Spleen (tissue), 11 donors: ENCODE results near the gene MAP1LC3A. TPM values are rescaled to one million over a fixed set of nuclear protein-coding genes. Genes with fewer than 3 reads are reported as not detected.

Experiments
- DNase-seq: peaks from one replicate; pipeline ENCODE4 v3.0.0-alpha.2; 2020
- H3K27ac ChIP-seq, 8 donors: fragments of 200-600 bp; sonication (generic) in 7 of 8; 1 replicate in 4 of 8; 2 replicates in 4 of 8; pipeline versions ENCODE4 v1.5.0 to v1.8.0; 2016 to 2021; ENCODE audit warnings: inconsistent platforms in 4 of 8, mild to moderate bottlenecking in 4 of 8, moderate library complexity in 1 of 8
- H3K27me3 ChIP-seq, 7 donors: fragments of 200-600 bp; sonication (generic) in 6 of 7; replicated peaks in 1 of 7; 1 replicate in 4 of 7; 2 replicates in 3 of 7; pipeline versions ENCODE4 v1.5.0 to v1.8.0; 2016 to 2021; ENCODE audit warnings: inconsistent platforms in 3 of 7, mild to moderate bottlenecking in 1 of 7
- H3K36me3 ChIP-seq, 6 donors: fragments of 200-600 bp; sonication (generic) in 5 of 6; 1 replicate in 4 of 6; 2 replicates in 2 of 6; pipeline versions ENCODE4 v1.5.0 to v1.8.0; 2016 to 2021; ENCODE audit warnings: inconsistent platforms in 2 of 6
- H3K4me1 ChIP-seq, 6 donors: fragments of 200-600 bp; sonication (generic) in 5 of 6; 1 replicate in 3 of 6; 2 replicates in 3 of 6; pipeline versions ENCODE4 v1.5.0 to v1.8.0; 2016 to 2021; ENCODE audit warnings: inconsistent platforms in 3 of 6
- H3K4me3 ChIP-seq, 8 donors: fragments of 200-600 bp; sonication (generic) in 7 of 8; 1 replicate in 4 of 8; 2 replicates in 4 of 8; pipeline versions ENCODE4 v1.5.0 to v1.8.0; 2016 to 2021; ENCODE audit warnings: inconsistent platforms in 4 of 8, mild to moderate bottlenecking in 4 of 8, moderate library complexity in 2 of 8
- H3K9me3 ChIP-seq, 8 donors: fragments of 200-600 bp; sonication (generic) in 7 of 8; 1 replicate in 4 of 8; 2 replicates in 4 of 8; pipeline versions ENCODE4 v1.5.0 to v1.8.0; 2016 to 2021; ENCODE audit warnings: inconsistent platforms in 4 of 8
- POLR2A ChIP-seq, 3 donors: fragments of 450-650 bp; IDR thresholded peaks; one replicate each; pipeline ENCODE4 v1.5.1; 2017; ENCODE audit warnings: antibody characterized with exemption in 3 of 3, mild to moderate bottlenecking in 1 of 3
- POLR2AphosphoS5 ChIP-seq, 3 donors: sonication (generic); formaldehyde crosslinking; IDR thresholded peaks; one replicate each; pipeline ENCODE4 v1.5.1; 2017; ENCODE audit warnings: antibody characterized with exemption in 3 of 3
- WGBS, 5 donors: extraction: QIAGEN DNeasy Blood & Tissue Kit in 3 of 5; methylation state at CpG; one replicate each; pipeline versions ENCODE4 v1.1.5 to v1.1.7; 2013 to 2018; 5-methylcytosine and 5-hydroxymethylcytosine counted together
- intact Hi-C: fragments of 100-400 bp; cut with DNase I; formaldehyde crosslinking; loops from one replicate; pipeline ENCODE4 v1.15.0; 2023; ENCODE audit warnings: low total_unique reads
- polyA plus RNA-seq, 3 donors: library from polyadenylated mRNA; stranded (reverse); fragments of 200-250 nt; gene quantifications; one replicate each; pipeline ENCODE4 v1.2.1, GENCODE V29; 2013
- total RNA-seq, 7 donors: library from RNA; depleted of rRNA in 3 of 7; stranded (reverse); fragments of >200 nt in 3 of 7; fragmentation: NEBNext Ultra II Directional in 4 of 7; extraction: Animal tissue kit (Norgen Biotek cat#: 25700) in 4 of 7; gene quantifications; one replicate each; pipeline versions ENCODE4 v1.1.0 to v1.2.1, GENCODE V29; 2016 to 2021
- TF ChIP-seq, protein P1 (sequence below), 11 experiments: fragments of 200-600 bp in 7 of 11; fragments of 450-650 bp in 4 of 11; sonication (generic) in 4 of 11; IDR thresholded peaks in 8 of 11; conservative IDR thresholded peaks in 3 of 11; 1 replicate in 7 of 11; 2 replicates in 4 of 11; pipeline versions ENCODE4 v1.4.0 to v1.8.0; 2016 to 2021; ENCODE audit warnings: antibody characterized with exemption in 11 of 11, inconsistent platforms in 4 of 11, mild to moderate bottlenecking in 1 of 11
- donor health status: healthy with polysubstance abuse.
- donor health status: DM: no; HTN: no; CAD: no; lungs with moderate emphysema.
- donor health status: DM: no; HTN: no; CAD: no.
- donor health status: Bipolar disorder and iron deficiency.
- donor health status: healthy.
- donor health status: DM: no; HTN: no; CAD: no.
- donor health status: DM: yes; HTN: yes; CAD: no.

The MAP1LC3A gene
- total and polyA plus RNA-seq, 10 donors, result 13.0 to 56.7 (median 30.1) TPM

GRCh38 chr20:34582911-34583310 lies 24.4 kb downstream of the MAP1LC3A start:
- DNase-seq, result no peak
- TF ChIP-seq, protein P1, sequence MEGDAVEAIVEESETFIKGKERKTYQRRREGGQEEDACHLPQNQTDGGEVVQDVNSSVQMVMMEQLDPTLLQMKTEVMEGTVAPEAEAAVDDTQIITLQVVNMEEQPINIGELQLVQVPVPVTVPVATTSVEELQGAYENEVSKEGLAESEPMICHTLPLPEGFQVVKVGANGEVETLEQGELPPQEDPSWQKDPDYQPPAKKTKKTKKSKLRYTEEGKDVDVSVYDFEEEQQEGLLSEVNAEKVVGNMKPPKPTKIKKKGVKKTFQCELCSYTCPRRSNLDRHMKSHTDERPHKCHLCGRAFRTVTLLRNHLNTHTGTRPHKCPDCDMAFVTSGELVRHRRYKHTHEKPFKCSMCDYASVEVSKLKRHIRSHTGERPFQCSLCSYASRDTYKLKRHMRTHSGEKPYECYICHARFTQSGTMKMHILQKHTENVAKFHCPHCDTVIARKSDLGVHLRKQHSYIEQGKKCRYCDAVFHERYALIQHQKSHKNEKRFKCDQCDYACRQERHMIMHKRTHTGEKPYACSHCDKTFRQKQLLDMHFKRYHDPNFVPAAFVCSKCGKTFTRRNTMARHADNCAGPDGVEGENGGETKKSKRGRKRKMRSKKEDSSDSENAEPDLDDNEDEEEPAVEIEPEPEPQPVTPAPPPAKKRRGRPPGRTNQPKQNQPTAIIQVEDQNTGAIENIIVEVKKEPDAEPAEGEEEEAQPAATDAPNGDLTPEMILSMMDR (IDR thresholded peaks at IDR 0.05 in 8 of 11, conservative IDR thresholded peaks at IDR 0.05 in 3 of 11), result no peak
- intact Hi-C loops, result no loop called here
- Histone ChIP-seq H3K4me3 (no peak overlapping the region), H3K27ac (peak overlapping the region in 2 of 8 donors; percentile 3 to 72), H3K4me1 (peaks cover 11 to 59% (median 39%) of the 10 kb centered on the region in 6 donors), H3K36me3 (peaks cover 2 to 70% (median 20%) of the 10 kb centered on the region in 6 donors), H3K27me3 (no peaks in the 10 kb centered on the region), H3K9me3 (peaks cover 0 to 6% (median 0%) of the 10 kb centered on the region in 8 donors)
- 82 to 92% (median 87%) methylated on average over 4 of the region's 4 CpGs for WGBS, 5 donors

- intact Hi-C loops, result no loop called here
- TF ChIP-seq, protein P1 (IDR thresholded peaks at IDR 0.05 in 8 of 11, conservative IDR thresholded peaks at IDR 0.05 in 3 of 11), result no peak
- TF ChIP-seq POLR2AphosphoS5 (IDR thresholded peaks at IDR 0.05), result peak; percentile 24 to 71 (median 47)
- Histone ChIP-seq H3K27me3 (no peaks in the 10 kb centered on the region), H3K4me1 (peaks cover 11 to 53% (median 37%) of the 10 kb centered on the region in 6 donors), H3K36me3 (peaks cover 2 to 73% (median 22%) of the 10 kb centered on the region in 6 donors), H3K27ac (peak overlapping the region in 2 of 8 donors; percentile 3 to 72), H3K4me3 (no peak overlapping the region), H3K9me3 (peaks cover 0 to 6% (median 0%) of the 10 kb centered on the region in 8 donors)
- 64 to 84% (median 72%) methylated on average over 4 to 6 of the region's 6 CpGs for WGBS, 5 donors
- DNase-seq, result no peak
Measured at GRCh38 chr20:34583544-34583943, 25.0 kb downstream of the MAP1LC3A start.

DNA sequence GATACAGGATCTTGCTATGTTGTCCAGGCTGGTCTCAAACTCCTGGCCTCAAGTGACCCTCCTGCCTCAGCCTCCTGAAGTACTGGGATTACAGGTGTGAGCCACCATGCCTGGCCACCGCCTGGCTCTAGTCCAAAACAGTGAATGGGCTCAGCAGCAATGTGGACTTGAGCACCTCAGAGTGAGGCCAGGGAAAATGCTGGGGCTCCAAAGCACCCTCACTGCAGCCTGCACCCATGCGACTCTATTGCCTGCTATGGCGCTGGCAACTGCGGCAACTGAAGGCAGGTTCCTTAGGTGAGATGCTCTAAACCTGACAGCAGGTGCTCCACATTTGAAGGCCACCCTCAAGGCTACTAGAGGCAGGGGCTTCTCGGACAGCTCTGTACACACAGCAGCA lies 26.5 kb downstream of the MAP1LC3A start:
- 96 to 100% (median 97%) methylated on average over 4 to 5 of the region's 5 CpGs for WGBS, 5 donors
- peaks cover 0 to 6% (median 0%) of the 10 kb centered on the region in 8 donors for H3K9me3 ChIP-seq
- no peak overlapping the region for H3K4me3 ChIP-seq
- H3K27ac ChIP-seq, result no peak overlapping the region
- no peak for DNase-seq
- H3K36me3 ChIP-seq, result peaks cover 2 to 66% (median 22%) of the 10 kb centered on the region in 6 donors
- TF ChIP-seq POLR2A (IDR thresholded peaks at IDR 0.05) (no peak), POLR2AphosphoS5 (IDR thresholded peaks at IDR 0.05) (no peak)
- H3K27me3 ChIP-seq, result no peaks in the 10 kb centered on the region
- intact Hi-C loops, result no loop called here
- H3K4me1 ChIP-seq, result peaks cover 10 to 38% (median 28%) of the 10 kb centered on the region in 6 donors

- Histone ChIP-seq H3K36me3 (peaks cover 2 to 58% (median 22%) of the 10 kb centered on the region in 6 donors), H3K4me1 (peaks cover 0 to 22% (median 12%) of the 10 kb centered on the region in 6 donors), H3K4me3 (no peak overlapping the region), H3K9me3 (no peaks in the 10 kb centered on the region), H3K27me3 (no peaks in the 10 kb centered on the region), H3K27ac (no peak overlapping the region)
- TF ChIP-seq, protein P1 (IDR thresholded peaks at IDR 0.05 in 8 of 11, conservative IDR thresholded peaks at IDR 0.05 in 3 of 11), result no peak
- TF ChIP-seq POLR2A (IDR thresholded peaks at IDR 0.05), result no peak
- no peak for TF ChIP-seq POLR2AphosphoS5 (IDR thresholded peaks at IDR 0.05)
- intact Hi-C loops, result no loop called here
- WGBS, 5 donors, result 83 to 95% (median 91%) methylated on average over 9 of the region's 9 CpGs
- no peak for DNase-seq
Measured at GRCh38 chr20:34586488-34587163, 28.1 kb downstream of the MAP1LC3A start.
